ENCODE results near the gene FCAR.
"Not testable (repeated sequence)": the region's sequence is repeated elsewhere in the genome, so short reads cannot be mapped to it uniquely, and the experiment has no call there.

The FCAR gene

GRCh38 chr19:54873990-54874389 is at the start of gene FCAR:
TSS of gene FCAR (plus strand) at chr19:54874235. CDS start at chr19:54874290, 55 bp downstream.
- Histone ChIP-seq H3K27ac (no peak within 1 kb of the TSS), H3K4me3 (ENCODE audit: low read depth, low read length) (no peak within 1 kb of the TSS), H3K27me3 (replicated peaks) (no peaks in the 10 kb centered on the region), H3K36me3 (replicated peaks) (no peaks in the 10 kb centered on the region)
- no peak for DNase-seq
- in situ Hi-C loops (cut with HindIII; ENCODE audit: low pct_ligation_motif_present, low sequenced_read_pairs), result no loop called here
- TF ChIP-seq CTCF (IDR thresholded peaks at IDR 0.05; ENCODE audit: low read depth, low read length, missing control alignments), result no peak

GRCh38 chr19:54824416-54824815 is 49.6 kb upstream of the FCAR start:
- H3K27me3 ChIP-seq (replicated peaks); H3K4me3 ChIP-seq (ENCODE audit: low read depth, low read length); H3K27ac ChIP-seq; in situ Hi-C loops (cut with HindIII; ENCODE audit: low pct_ligation_motif_present, low sequenced_read_pairs); DNase-seq; H3K36me3 ChIP-seq (replicated peaks): not testable (repeated sequence)

DNA sequence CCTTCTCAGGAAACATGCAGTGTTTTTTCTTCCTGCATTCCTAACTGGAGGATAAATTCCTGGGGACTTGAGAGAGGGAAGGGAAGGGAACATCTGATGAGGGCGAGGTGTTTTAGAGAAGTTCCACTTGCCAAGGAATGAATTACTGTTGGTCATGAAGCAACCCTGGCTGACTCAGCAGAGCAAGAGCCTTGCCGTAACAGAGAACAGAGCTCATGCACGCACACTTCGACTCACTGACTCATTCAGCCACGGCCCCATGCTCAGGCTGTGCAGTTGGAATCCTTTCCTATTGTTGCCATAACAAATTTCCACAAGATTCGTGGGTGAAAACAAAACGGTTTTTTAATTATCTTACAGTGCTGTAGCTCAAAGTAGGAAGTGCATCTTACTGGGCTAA is 48.7 kb upstream of the FCAR start:
- H3K27me3 ChIP-seq (replicated peaks); in situ Hi-C loops (cut with HindIII; ENCODE audit: low pct_ligation_motif_present, low sequenced_read_pairs); H3K36me3 ChIP-seq (replicated peaks); DNase-seq; H3K4me3 ChIP-seq (ENCODE audit: low read depth, low read length); H3K27ac ChIP-seq: not testable (repeated sequence)

- H3K27ac ChIP-seq; H3K27me3 ChIP-seq (replicated peaks); in situ Hi-C loops (cut with HindIII; ENCODE audit: low pct_ligation_motif_present, low sequenced_read_pairs); H3K36me3 ChIP-seq (replicated peaks); H3K4me3 ChIP-seq (ENCODE audit: low read depth, low read length); DNase-seq: not testable (repeated sequence)
Measured at GRCh38 chr19:54828064-54828463, 46.0 kb upstream of the FCAR start.

GRCh38 chr19:54832496-54832895 is 41.5 kb upstream of the FCAR start, which contains the start of gene KIR2DS4:
TSS of gene KIR2DS4 (plus strand) at chr19:54832676.
- in situ Hi-C loops (cut with HindIII; ENCODE audit: low pct_ligation_motif_present, low sequenced_read_pairs); DNase-seq; H3K27me3 ChIP-seq (replicated peaks); H3K4me3 ChIP-seq (ENCODE audit: low read depth, low read length); H3K36me3 ChIP-seq (replicated peaks); H3K27ac ChIP-seq: not testable (repeated sequence)

DNA sequence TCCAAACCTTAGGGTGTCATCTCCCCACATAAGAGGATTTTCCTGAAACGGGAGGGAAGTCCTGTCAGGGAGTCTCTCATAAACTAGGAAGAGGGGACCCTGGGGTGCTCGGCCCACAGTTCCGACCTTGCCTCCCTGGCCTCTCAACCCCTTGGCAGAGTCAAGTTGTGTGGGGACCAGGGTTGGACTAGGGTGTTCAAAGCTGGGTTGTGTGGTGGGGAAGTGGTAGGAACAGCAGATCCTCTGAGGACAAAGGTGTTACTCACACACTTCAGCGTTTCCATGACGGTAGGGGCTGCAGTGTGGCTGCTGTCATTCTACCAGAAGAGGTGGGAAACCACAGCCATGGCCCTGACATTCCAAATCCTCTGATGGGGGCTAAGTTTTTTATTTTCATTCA is 38.9 kb upstream of the FCAR start:
- in situ Hi-C loops (cut with HindIII; ENCODE audit: low pct_ligation_motif_present, low sequenced_read_pairs); H3K27ac ChIP-seq; H3K36me3 ChIP-seq (replicated peaks); H3K27me3 ChIP-seq (replicated peaks); DNase-seq; H3K4me3 ChIP-seq (ENCODE audit: low read depth, low read length): not testable (repeated sequence)

GRCh38 chr19:54837522-54837921 is 36.5 kb upstream of the FCAR start:
- in situ Hi-C loops (cut with HindIII; ENCODE audit: low pct_ligation_motif_present, low sequenced_read_pairs); H3K27me3 ChIP-seq (replicated peaks); H3K27ac ChIP-seq; DNase-seq; H3K4me3 ChIP-seq (ENCODE audit: low read depth, low read length); H3K36me3 ChIP-seq (replicated peaks): not testable (repeated sequence)

- DNase-seq; in situ Hi-C loops (cut with HindIII; ENCODE audit: low pct_ligation_motif_present, low sequenced_read_pairs); H3K27ac ChIP-seq; H3K27me3 ChIP-seq (replicated peaks); H3K36me3 ChIP-seq (replicated peaks); H3K4me3 ChIP-seq (ENCODE audit: low read depth, low read length): not testable (repeated sequence)
Measured at GRCh38 chr19:54843171-54843570, 30.9 kb upstream of the FCAR start.

GRCh38 chr19:54850061-54850640 is 23.9 kb upstream of the FCAR start, which contains the start of gene KIR3DL2:
TSS of gene KIR3DL2 (plus strand) at chr19:54850443. CDS start at chr19:54850476, 33 bp downstream.
- H3K36me3 ChIP-seq (replicated peaks); H3K27me3 ChIP-seq (replicated peaks); H3K27ac ChIP-seq; in situ Hi-C loops (cut with HindIII; ENCODE audit: low pct_ligation_motif_present, low sequenced_read_pairs); DNase-seq; H3K4me3 ChIP-seq (ENCODE audit: low read depth, low read length): not testable (repeated sequence)

DNA sequence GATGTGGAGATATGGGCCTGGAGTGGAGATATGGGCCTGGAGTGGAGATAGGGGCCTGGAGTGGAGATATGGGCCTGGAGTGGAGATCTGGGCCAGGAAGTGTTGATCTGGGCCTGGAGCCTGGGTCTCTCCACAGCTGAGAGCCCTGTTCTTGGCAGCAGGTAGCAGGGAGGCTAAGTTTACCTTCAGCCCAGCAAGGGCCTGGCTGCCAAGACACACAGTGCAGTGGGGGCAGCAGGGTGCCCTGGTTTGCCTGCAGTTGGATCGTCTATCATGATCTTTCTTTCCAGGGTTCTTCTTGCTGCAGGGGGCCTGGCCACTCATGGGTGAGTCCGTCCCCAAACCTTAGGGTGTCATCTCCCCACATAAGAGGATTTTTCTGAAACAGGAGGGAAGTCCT is 23.1 kb upstream of the FCAR start:
- DNase-seq, result no peak
- H3K27ac ChIP-seq, result no peak overlapping the region

More for the DNA sequence above, 23.1 kb upstream of the FCAR start:
- H3K36me3 ChIP-seq (replicated peaks), result no peaks in the 10 kb centered on the region
- in situ Hi-C loops (cut with HindIII; ENCODE audit: low pct_ligation_motif_present, low sequenced_read_pairs), result no loop called here
- no peak for TF ChIP-seq CTCF (IDR thresholded peaks at IDR 0.05; ENCODE audit: low read depth, low read length, missing control alignments)
- no peaks in the 10 kb centered on the region for H3K27me3 ChIP-seq (replicated peaks)
- H3K4me3 ChIP-seq (ENCODE audit: low read depth, low read length), result no peak overlapping the region
